ENCODE measurements around the gene AQP4.
A peak's percentile ranks its signal among the peaks of the same experiment; 100 is the strongest.

AQP4 gene

GRCh38 chr18:26804519-26804918 is 61.0 kb downstream of the AQP4 start (continued):
- peak; percentile 43 for TF ChIP-seq ZNF654 (tag by site-specific recombination; IDR thresholded peaks at IDR 0.05; ENCODE audit: low read depth)
- TF ChIP-seq ZNF202 (tag by site-specific recombination; IDR thresholded peaks at IDR 0.05; ENCODE audit: borderline replicate concordance): no peak
- TF ChIP-seq ZNF366 (tag by site-specific recombination; conservative IDR thresholded peaks at IDR 0.05): no peak
- no peak for TF ChIP-seq ZNF600 (tag by site-specific recombination; IDR thresholded peaks at IDR 0.05)
- no peak for TF ChIP-seq ZSCAN16 (tag by site-specific recombination; IDR thresholded peaks at IDR 0.05)

GRCh38 chr18:26803643-26804042 is 61.9 kb downstream of the AQP4 start:
- POLR2A ChIA-PET: no interaction called here

GRCh38 chr18:26802330-26803200 is 62.9 kb downstream of the AQP4 start:
- Histone ChIP-seq H3K27ac (ENCODE audit: extremely low read depth, low read depth, low read length) (no peak overlapping the region), H3K36me3 (ENCODE audit: control insufficient read depth in 2 of 2, insufficient read depth in 1 of 2, low read length in 2 of 2) (no peaks in the 10 kb centered on the region), H3K9me3 (ENCODE audit: control insufficient read depth, insufficient read depth, low read depth, low read length) (no peaks in the 10 kb centered on the region), H3K4me1 (ENCODE audit: control insufficient read depth, insufficient read depth, low read length) (no peaks in the 10 kb centered on the region), H3K4me3 (ENCODE audit: low read depth, low read length) (no peak overlapping the region)
- ChIA-PET CTCF (interaction anchor here (0.6 to 1.5 kb wide), 5 partner anchors 13 to 321 kb away, joined by 3 to 4 read pairs (median 4); no protein-coding TSS in a partner anchor), POLR2A (no interaction called here)
- TF ChIP-seq EGR2 (tag by site-specific recombination; IDR thresholded peaks at IDR 0.05; ENCODE audit: low read depth) (no peak), ZBTB11 (tag by site-specific recombination; conservative IDR thresholded peaks at IDR 0.05; ENCODE audit: low read depth) (no peak), ZNF544 (tag by site-specific recombination; IDR thresholded peaks at IDR 0.05) (no peak), ZNF670 (tag by site-specific recombination; IDR thresholded peaks at IDR 0.05; ENCODE audit: low read depth) (no peak), ZNF132 (tag by site-specific recombination; IDR thresholded peaks at IDR 0.05; ENCODE audit: borderline replicate concordance) (no peak), SETDB1 (IDR thresholded peaks at IDR 0.05; ENCODE audit: insufficient read length, low read length) (no peak), PRDM2 (tag by site-specific recombination; IDR thresholded peaks at IDR 0.05; ENCODE audit: borderline replicate concordance) (no peak), YY1 (tag by site-specific recombination; IDR thresholded peaks at IDR 0.05) (no peak), MZF1 (tag by site-specific recombination; IDR thresholded peaks at IDR 0.05; ENCODE audit: borderline replicate concordance) (no peak), ZNF423 (tag by site-specific recombination; IDR thresholded peaks at IDR 0.05) (no peak), ZNF513 (tag by site-specific recombination; IDR thresholded peaks at IDR 0.05) (no peak)

More at GRCh38 chr18:26803643-26804042, 61.9 kb downstream of the AQP4 start:
- CTCF ChIA-PET: interaction anchor here (0.6 to 2.6 kb wide), 19 partner anchors 12 to 796 kb away, joined by 3 to 15 read pairs (median 4); no protein-coding TSS in a partner anchor
- no peak overlapping the region for H3K27ac ChIP-seq (ENCODE audit: extremely low read depth, low read depth, low read length)
- no peak overlapping the region for H3K4me3 ChIP-seq (ENCODE audit: low read depth, low read length)
- no peaks in the 10 kb centered on the region for H3K36me3 ChIP-seq (ENCODE audit: control insufficient read depth in 2 of 2, insufficient read depth in 1 of 2, low read length in 2 of 2)
- no peaks in the 10 kb centered on the region for H3K9me3 ChIP-seq (ENCODE audit: control insufficient read depth, insufficient read depth, low read depth, low read length)
- no peak for TF ChIP-seq ZBTB21 (tag by site-specific recombination; IDR thresholded peaks at IDR 0.05)
- TF ChIP-seq ZNF654 (tag by site-specific recombination; IDR thresholded peaks at IDR 0.05; ENCODE audit: low read depth): peak; percentile 26; the same call in 1 of the 2 replicates
- TF ChIP-seq ATF2 (tag by site-specific recombination; IDR thresholded peaks at IDR 0.05; ENCODE audit: low read depth): no peak
- no peak for TF ChIP-seq ZNF792 (tag by site-specific recombination; IDR thresholded peaks at IDR 0.05)
- H3K4me1 ChIP-seq (ENCODE audit: control insufficient read depth, insufficient read depth, low read length): no peaks in the 10 kb centered on the region
